K562 (cell line): ENCODE measurements around the gene LY6G5B. TPM values are rescaled to one million over a fixed set of nuclear protein-coding genes. Genes with fewer than 3 reads are reported as not detected.

Experiments used
- ATAC-seq: fragments of 200-7000 bp; cut with Tn5 transposase; 3 replicates; pipeline ENCODE4 v1.9.1; 2020; ENCODE audit warnings: moderate library complexity
- BruUV-seq: library from RNA; stranded (reverse); fragments of 400-500 nt; replicated peaks from 2 replicates; lab custom pipeline; 2021; lab: Mats Ljungman, UMichigan
- CTCF ChIA-PET: fragments of 300-600 bp; formaldehyde crosslinking; extraction: SDS; loops from one replicate; lab custom pipeline; 2021; ENCODE audit warnings: low intra/inter-chr PET ratio; lab: Yijun Ruan, JAX
- POLR2A ChIA-PET: fragments of 300-600, 350-650 bp; sonication (Branson Sonifier 250); formaldehyde crosslinking; extraction: SDS; loops from one replicate; lab custom pipeline; 2021; ENCODE audit warnings: antibody characterized with exemption, inconsistent platforms; lab: Yijun Ruan, JAX
- DNase-seq, 4 experiments: peaks; one replicate each; pipeline versions ENCODE4 v3.0.0 to v3.0.0-alpha.2; 2011 to 2018; ENCODE audit warnings: low spot score in 3 of 4, mixed read lengths in 3 of 4; ENCODE audit errors: extremely low read depth in 1 of 4
- FAIRE-seq: peaks from 2 replicates; lab custom pipeline; 2011; peaks lifted over from hg19 to GRCh38; lab: Jason Lieb, UNC
- H2AFZ ChIP-seq: 2 replicates; pipeline ENCODE4 v1.6.0; 2011; ENCODE audit warnings: low read depth, low read length, control low read depth, inconsistent platforms
- H3K27ac ChIP-seq: fragments of 200-600 bp; 3 replicates; pipeline ENCODE4 v1.8.0; 2011; ENCODE audit warnings: low read depth, mild to moderate bottlenecking, control low read depth, inconsistent platforms, low read length, moderate library complexity, mixed read lengths; ENCODE audit errors: extremely low read depth
- H3K27me3 ChIP-seq, 2 experiments: fragments of 300-600 bp in 1 of 2; 2 replicates in 1 of 2; 3 replicates in 1 of 2; pipeline versions ENCODE4 v1.6.0 to v1.8.0; 2011; ENCODE audit warnings: inconsistent platforms in 2 of 2, low read length in 2 of 2, mild to moderate bottlenecking in 1 of 2, mixed read lengths in 1 of 2, moderate library complexity in 1 of 2; ENCODE audit not compliant: control insufficient read depth in 2 of 2, insufficient read depth in 2 of 2
- H3K36me3 ChIP-seq: fragments of 300-600 bp; 3 replicates; pipeline ENCODE4 v1.8.0; 2011; ENCODE audit warnings: mild to moderate bottlenecking, low read length, inconsistent platforms; ENCODE audit not compliant: control insufficient read depth, insufficient read depth
- H3K4me1 ChIP-seq, 2 experiments: fragments of 200-600 bp in 1 of 2; replicated peaks in 1 of 2; 2 replicates in 1 of 2; 3 replicates in 1 of 2; pipeline versions ENCODE4 v1.5.1 to v1.8.0; 2011; ENCODE audit warnings: inconsistent platforms in 2 of 2, low read length in 2 of 2, mild to moderate bottlenecking in 1 of 2, mixed read lengths in 1 of 2, moderate library complexity in 1 of 2; ENCODE audit not compliant: control insufficient read depth in 2 of 2, insufficient read depth in 2 of 2
- H3K4me2 ChIP-seq: 2 replicates; pipeline ENCODE4 v1.6.1; 2011; ENCODE audit warnings: low read length, control low read depth, inconsistent platforms, mixed read lengths; ENCODE audit not compliant: insufficient read depth
- H3K4me3 ChIP-seq: fragments of 200-600 bp; sonication (generic), shearing (Covaris generic); 2 replicates; pipeline ENCODE4 v1.5.1; 2016; ENCODE audit warnings: control low read depth, inconsistent platforms
- H3K79me2 ChIP-seq: fragments of 200-600 bp; 3 replicates; pipeline ENCODE4 v1.8.0; 2011; ENCODE audit warnings: low read length, inconsistent platforms; ENCODE audit not compliant: control insufficient read depth, insufficient read depth
- H3K9ac ChIP-seq, 2 experiments: 2 replicates each; pipeline versions ENCODE4 v1.6.0 to v1.6.1; 2011; ENCODE audit warnings: low read depth in 2 of 2, low read length in 2 of 2, control low read depth in 1 of 2, inconsistent platforms in 1 of 2, mild to moderate bottlenecking in 1 of 2, mixed read lengths in 1 of 2; ENCODE audit not compliant: insufficient read depth in 1 of 2
- H3K9me1 ChIP-seq: one replicate; pipeline ENCODE4 v1.6.0; 2011; ENCODE audit warnings: inconsistent platforms, mild to moderate bottlenecking, low read length, moderate library complexity; ENCODE audit not compliant: control insufficient read depth, insufficient read depth
- H3K9me3 ChIP-seq: replicated peaks from 2 replicates; pipeline ENCODE4 v1.5.1; 2011; ENCODE audit warnings: low read depth, low read length, inconsistent platforms; ENCODE audit not compliant: control insufficient read depth, insufficient read depth
- H4K20me1 ChIP-seq: replicated peaks from 2 replicates; pipeline ENCODE4 v1.6.1; 2011; ENCODE audit warnings: low read length, inconsistent platforms, mixed read lengths; ENCODE audit not compliant: control insufficient read depth, insufficient read depth
- BRCA1 ChIP-seq, 2 experiments: fragments of 450-650 bp in 1 of 2; sonication (generic) in 1 of 2; formaldehyde crosslinking in 1 of 2; IDR thresholded peaks; 2 replicates each; pipeline versions ENCODE4 v1.5.0 to v1.6.1; 2017 to 2020; ENCODE audit warnings: mild to moderate bottlenecking in 1 of 2, missing genetic modification reagents in 1 of 2
- RBFOX2 ChIP-seq: fragments of 200-400 bp; formaldehyde crosslinking; IDR thresholded peaks from 2 replicates; pipeline ENCODE4 v1.6.1; 2017; ENCODE audit warnings: low read depth, mild to moderate bottlenecking, low read length, moderate library complexity
- ZFPM2 ChIP-seq: fragments of 250-450 bp; sonication (Bioruptor Pico); IDR thresholded peaks from 2 replicates; pipeline ENCODE4 v1.5.1; 2022; ENCODE audit warnings: mild to moderate bottlenecking
- ZNF175 ChIP-seq: fragments of 200-800 bp; sonication (Bioruptor generic); IDR thresholded peaks from 2 replicates; pipeline ENCODE4 v1.6.1; 2016; ENCODE audit warnings: low read depth, mild to moderate bottlenecking, missing genetic modification characterization, missing compliant biosample characterization
- WGBS: fragments of 100-300 bp; shearing (Covaris generic); methylation state at CpG from one replicate; pipeline ENCODE4 v1.1.6; 2016; ENCODE audit warnings: low coverage, mixed read lengths; ENCODE audit not compliant: insufficient coverage; ENCODE audit errors: missing lambda C conversion rate; 5-methylcytosine and 5-hydroxymethylcytosine counted together
- in situ Hi-C: fragments of 300-500 bp; cut with MboI; formaldehyde crosslinking; loops from 4 replicates; pipeline ENCODE4 v1.15.0; 2018; ENCODE audit warnings: inconsistent platforms, mixed read lengths
- intact Hi-C: fragments of 100-400 bp; cut with micrococcal nuclease; formaldehyde crosslinking; loops from 2 replicates; pipeline ENCODE4 v1.14.2; 2022
- polyA plus RNA-seq, 8 experiments: library from polyadenylated mRNA; depleted of rRNA in 4 of 8; stranded (reverse) in 5 of 8; unstranded in 3 of 8; fragments of >200 nt; fragmentation: Nextera tagmentation in 2 of 8; fragmentation: Illumina TruSeq in 1 of 8; extraction: Ambion mirVana in 2 of 8; extraction: Trizol in 1 of 8; gene quantifications; 2 replicates each; pipeline versions ENCODE4 v1.2.1 to v1.2.3, GENCODE V29; 2011 to 2014; ENCODE audit warnings: inconsistent platforms in 1 of 8, missing spikeins in 1 of 8
- total RNA-seq, 7 experiments: library from RNA; depleted of rRNA in 6 of 7; stranded (reverse); fragments of >200 nt in 6 of 7; fragmentation: Illumina TruSeq in 2 of 7; extraction: Trizol in 2 of 7; gene quantifications; 2 replicates each; pipeline versions ENCODE4 v1.2.1 to v1.2.3, GENCODE V29; 2011 to 2021; ENCODE audit warnings: low replicate concordance in 1 of 7
- TF ChIP-seq, protein P1 (sequence below): sonication (generic); formaldehyde crosslinking; IDR thresholded peaks from 2 replicates; pipeline ENCODE4 v1.8.1; 2023; ENCODE audit warnings: mild to moderate bottlenecking, missing genetic modification reagents
- TF ChIP-seq, protein P2 (sequence below): fragments of 450-650 bp; IDR thresholded peaks from 2 replicates; pipeline ENCODE4 v1.7.1; 2018; ENCODE audit warnings: mild to moderate bottlenecking, low read depth; ENCODE audit not compliant: partially characterized antibody
- TF ChIP-seq, protein P3 (sequence below), 2 experiments: fragments of 450-650 bp; formaldehyde crosslinking in 1 of 2; IDR thresholded peaks; 2 replicates each; pipeline versions ENCODE4 v1.4.0 to v1.6.1; 2014 to 2020; ENCODE audit warnings: mild to moderate bottlenecking in 2 of 2, borderline replicate concordance in 1 of 2, low read depth in 1 of 2

The LY6G5B gene
- total and polyA plus RNA-seq, 9 of the 15 experiments (the other 6 are each of a cell fraction or from before 2014, with no cell fraction given) = 6.0 to 27.0 (median 7.5) TPM

DNA sequence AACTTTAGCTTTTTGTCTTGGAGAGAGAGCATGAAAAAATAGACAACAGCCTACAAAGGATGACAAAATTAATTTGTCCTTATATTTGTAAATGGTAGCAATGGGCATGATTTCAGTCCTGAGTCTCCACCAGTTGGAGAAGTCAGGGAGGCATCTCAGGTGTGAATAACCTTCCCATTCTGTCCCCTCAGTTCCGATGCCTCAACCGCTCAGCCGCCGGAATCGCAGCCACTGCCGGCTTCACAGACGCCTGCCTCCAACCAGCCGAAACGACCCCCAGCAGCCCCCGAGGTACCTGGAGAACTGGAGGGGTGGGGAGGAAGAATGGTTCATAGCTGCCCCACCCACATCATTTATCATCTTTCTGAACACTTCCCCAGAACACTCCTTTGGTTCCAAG, 45.7 kb upstream of the LY6G5B start:
- in situ Hi-C loops = no loop called here
- BruUV-seq = no TSS peak
- CTCF ChIA-PET = no interaction called here
- TF ChIP-seq BRCA1 (IDR thresholded peaks at IDR 0.05) = no peak
- no peak for TF ChIP-seq BRCA1 (CRISPR knock-in tag; IDR thresholded peaks at IDR 0.05)
- TF ChIP-seq, protein P1, sequence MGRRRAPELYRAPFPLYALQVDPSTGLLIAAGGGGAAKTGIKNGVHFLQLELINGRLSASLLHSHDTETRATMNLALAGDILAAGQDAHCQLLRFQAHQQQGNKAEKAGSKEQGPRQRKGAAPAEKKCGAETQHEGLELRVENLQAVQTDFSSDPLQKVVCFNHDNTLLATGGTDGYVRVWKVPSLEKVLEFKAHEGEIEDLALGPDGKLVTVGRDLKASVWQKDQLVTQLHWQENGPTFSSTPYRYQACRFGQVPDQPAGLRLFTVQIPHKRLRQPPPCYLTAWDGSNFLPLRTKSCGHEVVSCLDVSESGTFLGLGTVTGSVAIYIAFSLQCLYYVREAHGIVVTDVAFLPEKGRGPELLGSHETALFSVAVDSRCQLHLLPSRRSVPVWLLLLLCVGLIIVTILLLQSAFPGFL (CRISPR knock-in tag) = no peak
- no peak for TF ChIP-seq ZFPM2 (CRISPR knock-in tag)
- peak; percentile 31; the same call in 1 of the 2 replicates for TF ChIP-seq RBFOX2
- TF ChIP-seq ZNF175 = no peak
- TF ChIP-seq, protein P2, sequence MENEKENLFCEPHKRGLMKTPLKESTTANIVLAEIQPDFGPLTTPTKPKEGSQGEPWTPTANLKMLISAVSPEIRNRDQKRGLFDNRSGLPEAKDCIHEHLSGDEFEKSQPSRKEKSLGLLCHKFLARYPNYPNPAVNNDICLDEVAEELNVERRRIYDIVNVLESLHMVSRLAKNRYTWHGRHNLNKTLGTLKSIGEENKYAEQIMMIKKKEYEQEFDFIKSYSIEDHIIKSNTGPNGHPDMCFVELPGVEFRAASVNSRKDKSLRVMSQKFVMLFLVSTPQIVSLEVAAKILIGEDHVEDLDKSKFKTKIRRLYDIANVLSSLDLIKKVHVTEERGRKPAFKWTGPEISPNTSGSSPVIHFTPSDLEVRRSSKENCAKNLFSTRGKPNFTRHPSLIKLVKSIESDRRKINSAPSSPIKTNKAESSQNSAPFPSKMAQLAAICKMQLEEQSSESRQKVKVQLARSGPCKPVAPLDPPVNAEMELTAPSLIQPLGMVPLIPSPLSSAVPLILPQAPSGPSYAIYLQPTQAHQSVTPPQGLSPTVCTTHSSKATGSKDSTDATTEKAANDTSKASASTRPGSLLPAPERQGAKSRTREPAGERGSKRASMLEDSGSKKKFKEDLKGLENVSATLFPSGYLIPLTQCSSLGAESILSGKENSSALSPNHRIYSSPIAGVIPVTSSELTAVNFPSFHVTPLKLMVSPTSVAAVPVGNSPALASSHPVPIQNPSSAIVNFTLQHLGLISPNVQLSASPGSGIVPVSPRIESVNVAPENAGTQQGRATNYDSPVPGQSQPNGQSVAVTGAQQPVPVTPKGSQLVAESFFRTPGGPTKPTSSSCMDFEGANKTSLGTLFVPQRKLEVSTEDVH = no peak
- TF ChIP-seq, protein P3, sequence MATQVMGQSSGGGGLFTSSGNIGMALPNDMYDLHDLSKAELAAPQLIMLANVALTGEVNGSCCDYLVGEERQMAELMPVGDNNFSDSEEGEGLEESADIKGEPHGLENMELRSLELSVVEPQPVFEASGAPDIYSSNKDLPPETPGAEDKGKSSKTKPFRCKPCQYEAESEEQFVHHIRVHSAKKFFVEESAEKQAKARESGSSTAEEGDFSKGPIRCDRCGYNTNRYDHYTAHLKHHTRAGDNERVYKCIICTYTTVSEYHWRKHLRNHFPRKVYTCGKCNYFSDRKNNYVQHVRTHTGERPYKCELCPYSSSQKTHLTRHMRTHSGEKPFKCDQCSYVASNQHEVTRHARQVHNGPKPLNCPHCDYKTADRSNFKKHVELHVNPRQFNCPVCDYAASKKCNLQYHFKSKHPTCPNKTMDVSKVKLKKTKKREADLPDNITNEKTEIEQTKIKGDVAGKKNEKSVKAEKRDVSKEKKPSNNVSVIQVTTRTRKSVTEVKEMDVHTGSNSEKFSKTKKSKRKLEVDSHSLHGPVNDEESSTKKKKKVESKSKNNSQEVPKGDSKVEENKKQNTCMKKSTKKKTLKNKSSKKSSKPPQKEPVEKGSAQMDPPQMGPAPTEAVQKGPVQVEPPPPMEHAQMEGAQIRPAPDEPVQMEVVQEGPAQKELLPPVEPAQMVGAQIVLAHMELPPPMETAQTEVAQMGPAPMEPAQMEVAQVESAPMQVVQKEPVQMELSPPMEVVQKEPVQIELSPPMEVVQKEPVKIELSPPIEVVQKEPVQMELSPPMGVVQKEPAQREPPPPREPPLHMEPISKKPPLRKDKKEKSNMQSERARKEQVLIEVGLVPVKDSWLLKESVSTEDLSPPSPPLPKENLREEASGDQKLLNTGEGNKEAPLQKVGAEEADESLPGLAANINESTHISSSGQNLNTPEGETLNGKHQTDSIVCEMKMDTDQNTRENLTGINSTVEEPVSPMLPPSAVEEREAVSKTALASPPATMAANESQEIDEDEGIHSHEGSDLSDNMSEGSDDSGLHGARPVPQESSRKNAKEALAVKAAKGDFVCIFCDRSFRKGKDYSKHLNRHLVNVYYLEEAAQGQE (IDR thresholded peaks at IDR 0.05; ENCODE audit: borderline replicate concordance) = no peak
- TF ChIP-seq, protein P3 (CRISPR knock-in tag; IDR thresholded peaks at IDR 0.05; ENCODE audit: low read depth) = no peak

More for the DNA sequence above, 45.7 kb upstream of the LY6G5B start:
- peak overlapping the region in 1 of 2 experiments; percentile 54; a peak in 1 of 4 replicates for H3K9ac ChIP-seq
- POLR2A ChIA-PET = interaction anchor here (1.8 to 12.4 kb wide), 3 partner anchors 12 to 28 kb away, joined by 9 to 274 read pairs (median 41); partner anchors contain the start of gene BAG6
- FAIRE-seq = no peak
- H3K9me3 ChIP-seq = no peaks in the 10 kb centered on the region
- 92% methylated on average over 10 of the region's 10 CpGs for WGBS
- peaks cover 13 to 21% of the 10 kb centered on the region in 2 experiments for H3K4me1 ChIP-seq
- H3K4me2 ChIP-seq = no peak overlapping the region
- no peak for ATAC-seq
- no peak overlapping the region for H2AFZ ChIP-seq
- peaks cover 82% of the 10 kb centered on the region for H3K36me3 ChIP-seq
- peaks cover 12% of the 10 kb centered on the region for H3K9me1 ChIP-seq
- intact Hi-C loops = no loop called here
- H3K4me3 ChIP-seq = no peak overlapping the region
- peaks cover 73% of the 10 kb centered on the region for H3K79me2 ChIP-seq
- peaks cover 31% of the 10 kb centered on the region; the same call in 1 of the 2 replicates for H4K20me1 ChIP-seq
- H3K27ac ChIP-seq = no peak overlapping the region
- H3K27me3 ChIP-seq = no peaks in the 10 kb centered on the region
- DNase-seq = no peak
